H1 (cell line): ENCODE results near the gene RNF168. TPM values are rescaled to one million over a fixed set of nuclear protein-coding genes. Genes with fewer than 3 reads are reported as not detected.

Experiments
- BCL11A ChIP-seq, 2 experiments: IDR thresholded peaks; one replicate each; pipeline ENCODE4 v1.6.1; 2011; ENCODE audit warnings: low read depth in 2 of 2, low read length in 2 of 2, mild to moderate bottlenecking in 2 of 2
- CTCF ChIP-seq, 3 experiments: IDR thresholded peaks; 1 replicate in 2 of 3; 2 replicates in 1 of 3; pipeline versions ENCODE4 v1.5.1 to v1.6.1; 2011; ENCODE audit warnings: low read length in 3 of 3, mild to moderate bottlenecking in 3 of 3, inconsistent platforms in 2 of 3, low read depth in 1 of 3, moderate library complexity in 1 of 3; ENCODE audit not compliant: insufficient read depth in 1 of 3; ENCODE audit errors: control extremely low read depth in 1 of 3
- JUND ChIP-seq: IDR thresholded peaks from 2 replicates; pipeline ENCODE4 v1.6.1; 2011; ENCODE audit warnings: mild to moderate bottlenecking, improper control_type of control experiment, low read length
- POLR2AphosphoS5 ChIP-seq: IDR thresholded peaks from 2 replicates; pipeline ENCODE4 v1.6.1; 2011; ENCODE audit warnings: low read depth, low read length
- RXRA ChIP-seq: IDR thresholded peaks from 2 replicates; pipeline ENCODE4 v1.6.1; 2011; ENCODE audit warnings: low read depth, mild to moderate bottlenecking, low read length, moderate library complexity; ENCODE audit not compliant: insufficient read depth
- SP2 ChIP-seq: IDR thresholded peaks from 2 replicates; pipeline ENCODE4 v1.6.1; 2012; ENCODE audit warnings: mild to moderate bottlenecking, low read length, inconsistent platforms
- TAF7 ChIP-seq: optimal IDR thresholded peaks from 2 replicates; pipeline ENCODE3; 2011; ENCODE audit warnings: low read depth, mild to moderate bottlenecking, inconsistent platforms, low read length, moderate library complexity, borderline replicate concordance
- polyA plus RNA-seq, 7 experiments: library from polyadenylated mRNA; depleted of rRNA in 3 of 7; stranded (reverse) in 5 of 7; unstranded in 2 of 7; fragments of >200 nt in 5 of 7; fragments of 200-250 nt in 2 of 7; gene quantifications; 1 replicate in 5 of 7; 2 replicates in 1 of 7; 4 replicates in 1 of 7; pipeline versions ENCODE4 v1.2.1 to v1.2.3, GENCODE V29; 2011 to 2013; ENCODE audit warnings: missing spikeins in 2 of 7, mixed read lengths in 2 of 7
- total RNA-seq: library from RNA; stranded (reverse); fragmentation: NEBNext Ultra II Directional; extraction: Animal tissue kit (Norgen Biotek cat#: 25700); gene quantifications from 2 replicates; pipeline ENCODE4 v1.2.1, GENCODE V29; 2021
- TF ChIP-seq, protein P1 (sequence below): fragments of 300-600 bp; sonication (generic); IDR thresholded peaks from 2 replicates; pipeline ENCODE4 v1.7.1; 2012; ENCODE audit warnings: low read length, moderate library complexity, mild to moderate bottlenecking, inconsistent platforms; ENCODE audit not compliant: insufficient replicate concordance

The RNF168 gene
- total and polyA plus RNA-seq, 2 of the 8 experiments (the other 6 are each of a cell fraction or from before 2014, with no cell fraction given) = 6.3 to 63.5 TPM

DNA sequence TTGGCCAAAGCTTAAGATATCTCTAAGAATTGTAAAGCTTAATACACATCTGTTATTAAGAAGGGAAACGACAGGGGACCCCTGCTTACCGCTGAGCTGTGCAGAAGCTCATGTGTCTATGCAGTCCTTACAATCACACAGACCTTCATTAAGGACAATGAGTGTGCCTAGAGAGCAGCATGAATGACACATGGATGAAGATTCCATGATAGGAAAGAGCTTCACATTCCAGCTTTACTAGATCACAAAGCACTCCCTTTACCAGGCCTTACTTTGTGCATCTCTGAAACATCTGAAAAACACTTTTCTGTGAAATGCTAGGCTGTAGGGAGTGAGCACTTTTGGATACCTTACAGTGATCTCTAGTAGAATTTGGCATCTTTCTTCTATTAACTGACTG is 32.0 kb downstream of the RNF168 start (continued):
- TF ChIP-seq, protein P1, sequence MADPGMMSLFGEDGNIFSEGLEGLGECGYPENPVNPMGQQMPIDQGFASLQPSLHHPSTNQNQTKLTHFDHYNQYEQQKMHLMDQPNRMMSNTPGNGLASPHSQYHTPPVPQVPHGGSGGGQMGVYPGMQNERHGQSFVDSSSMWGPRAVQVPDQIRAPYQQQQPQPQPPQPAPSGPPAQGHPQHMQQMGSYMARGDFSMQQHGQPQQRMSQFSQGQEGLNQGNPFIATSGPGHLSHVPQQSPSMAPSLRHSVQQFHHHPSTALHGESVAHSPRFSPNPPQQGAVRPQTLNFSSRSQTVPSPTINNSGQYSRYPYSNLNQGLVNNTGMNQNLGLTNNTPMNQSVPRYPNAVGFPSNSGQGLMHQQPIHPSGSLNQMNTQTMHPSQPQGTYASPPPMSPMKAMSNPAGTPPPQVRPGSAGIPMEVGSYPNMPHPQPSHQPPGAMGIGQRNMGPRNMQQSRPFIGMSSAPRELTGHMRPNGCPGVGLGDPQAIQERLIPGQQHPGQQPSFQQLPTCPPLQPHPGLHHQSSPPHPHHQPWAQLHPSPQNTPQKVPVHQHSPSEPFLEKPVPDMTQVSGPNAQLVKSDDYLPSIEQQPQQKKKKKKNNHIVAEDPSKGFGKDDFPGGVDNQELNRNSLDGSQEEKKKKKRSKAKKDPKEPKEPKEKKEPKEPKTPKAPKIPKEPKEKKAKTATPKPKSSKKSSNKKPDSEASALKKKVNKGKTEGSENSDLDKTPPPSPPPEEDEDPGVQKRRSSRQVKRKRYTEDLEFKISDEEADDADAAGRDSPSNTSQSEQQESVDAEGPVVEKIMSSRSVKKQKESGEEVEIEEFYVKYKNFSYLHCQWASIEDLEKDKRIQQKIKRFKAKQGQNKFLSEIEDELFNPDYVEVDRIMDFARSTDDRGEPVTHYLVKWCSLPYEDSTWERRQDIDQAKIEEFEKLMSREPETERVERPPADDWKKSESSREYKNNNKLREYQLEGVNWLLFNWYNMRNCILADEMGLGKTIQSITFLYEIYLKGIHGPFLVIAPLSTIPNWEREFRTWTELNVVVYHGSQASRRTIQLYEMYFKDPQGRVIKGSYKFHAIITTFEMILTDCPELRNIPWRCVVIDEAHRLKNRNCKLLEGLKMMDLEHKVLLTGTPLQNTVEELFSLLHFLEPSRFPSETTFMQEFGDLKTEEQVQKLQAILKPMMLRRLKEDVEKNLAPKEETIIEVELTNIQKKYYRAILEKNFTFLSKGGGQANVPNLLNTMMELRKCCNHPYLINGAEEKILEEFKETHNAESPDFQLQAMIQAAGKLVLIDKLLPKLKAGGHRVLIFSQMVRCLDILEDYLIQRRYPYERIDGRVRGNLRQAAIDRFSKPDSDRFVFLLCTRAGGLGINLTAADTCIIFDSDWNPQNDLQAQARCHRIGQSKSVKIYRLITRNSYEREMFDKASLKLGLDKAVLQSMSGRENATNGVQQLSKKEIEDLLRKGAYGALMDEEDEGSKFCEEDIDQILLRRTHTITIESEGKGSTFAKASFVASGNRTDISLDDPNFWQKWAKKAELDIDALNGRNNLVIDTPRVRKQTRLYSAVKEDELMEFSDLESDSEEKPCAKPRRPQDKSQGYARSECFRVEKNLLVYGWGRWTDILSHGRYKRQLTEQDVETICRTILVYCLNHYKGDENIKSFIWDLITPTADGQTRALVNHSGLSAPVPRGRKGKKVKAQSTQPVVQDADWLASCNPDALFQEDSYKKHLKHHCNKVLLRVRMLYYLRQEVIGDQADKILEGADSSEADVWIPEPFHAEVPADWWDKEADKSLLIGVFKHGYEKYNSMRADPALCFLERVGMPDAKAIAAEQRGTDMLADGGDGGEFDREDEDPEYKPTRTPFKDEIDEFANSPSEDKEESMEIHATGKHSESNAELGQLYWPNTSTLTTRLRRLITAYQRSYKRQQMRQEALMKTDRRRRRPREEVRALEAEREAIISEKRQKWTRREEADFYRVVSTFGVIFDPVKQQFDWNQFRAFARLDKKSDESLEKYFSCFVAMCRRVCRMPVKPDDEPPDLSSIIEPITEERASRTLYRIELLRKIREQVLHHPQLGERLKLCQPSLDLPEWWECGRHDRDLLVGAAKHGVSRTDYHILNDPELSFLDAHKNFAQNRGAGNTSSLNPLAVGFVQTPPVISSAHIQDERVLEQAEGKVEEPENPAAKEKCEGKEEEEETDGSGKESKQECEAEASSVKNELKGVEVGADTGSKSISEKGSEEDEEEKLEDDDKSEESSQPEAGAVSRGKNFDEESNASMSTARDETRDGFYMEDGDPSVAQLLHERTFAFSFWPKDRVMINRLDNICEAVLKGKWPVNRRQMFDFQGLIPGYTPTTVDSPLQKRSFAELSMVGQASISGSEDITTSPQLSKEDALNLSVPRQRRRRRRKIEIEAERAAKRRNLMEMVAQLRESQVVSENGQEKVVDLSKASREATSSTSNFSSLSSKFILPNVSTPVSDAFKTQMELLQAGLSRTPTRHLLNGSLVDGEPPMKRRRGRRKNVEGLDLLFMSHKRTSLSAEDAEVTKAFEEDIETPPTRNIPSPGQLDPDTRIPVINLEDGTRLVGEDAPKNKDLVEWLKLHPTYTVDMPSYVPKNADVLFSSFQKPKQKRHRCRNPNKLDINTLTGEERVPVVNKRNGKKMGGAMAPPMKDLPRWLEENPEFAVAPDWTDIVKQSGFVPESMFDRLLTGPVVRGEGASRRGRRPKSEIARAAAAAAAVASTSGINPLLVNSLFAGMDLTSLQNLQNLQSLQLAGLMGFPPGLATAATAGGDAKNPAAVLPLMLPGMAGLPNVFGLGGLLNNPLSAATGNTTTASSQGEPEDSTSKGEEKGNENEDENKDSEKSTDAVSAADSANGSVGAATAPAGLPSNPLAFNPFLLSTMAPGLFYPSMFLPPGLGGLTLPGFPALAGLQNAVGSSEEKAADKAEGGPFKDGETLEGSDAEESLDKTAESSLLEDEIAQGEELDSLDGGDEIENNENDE = no peak
- no peak for TF ChIP-seq BCL11A (IDR thresholded peaks at IDR 0.05; ENCODE audit: low read depth in 2 of 2, low read length in 2 of 2)
- no peak for TF ChIP-seq RXRA
- TF ChIP-seq CTCF (IDR thresholded peaks at IDR 0.05; ENCODE audit: control extremely low read depth in 1 of 3, insufficient read depth in 1 of 3, low read depth in 1 of 3, low read length in 3 of 3) = no peak
- TF ChIP-seq TAF7 = no peak
- no peak for TF ChIP-seq POLR2AphosphoS5
- no peak for TF ChIP-seq JUND
- no peak for TF ChIP-seq SP2
- TF ChIP-seq, all 59 proteins: peak for 0
